ENCODE results near the gene NMNAT1.

DNA sequence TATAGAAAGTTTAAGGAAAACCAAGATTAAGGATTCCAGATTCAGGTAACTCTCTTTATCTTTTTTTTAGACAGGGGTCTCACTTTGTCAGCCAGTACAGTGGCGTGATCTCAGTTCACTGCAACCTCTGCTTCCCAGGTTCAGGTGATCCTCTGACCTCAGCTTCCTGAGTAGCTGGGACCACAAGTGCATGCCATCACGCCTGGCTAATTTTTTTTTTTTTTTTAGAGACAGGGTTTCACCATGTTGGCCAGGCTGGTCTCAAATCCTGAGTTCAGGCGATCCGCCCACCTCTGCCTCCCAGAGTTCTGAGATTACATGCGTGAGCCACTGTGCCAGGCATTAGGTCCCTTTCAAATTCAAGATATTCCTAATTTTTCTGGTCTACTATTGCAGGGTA is 16.0 kb upstream of the NMNAT1 start:
- TF ChIP-seq, protein P1, sequence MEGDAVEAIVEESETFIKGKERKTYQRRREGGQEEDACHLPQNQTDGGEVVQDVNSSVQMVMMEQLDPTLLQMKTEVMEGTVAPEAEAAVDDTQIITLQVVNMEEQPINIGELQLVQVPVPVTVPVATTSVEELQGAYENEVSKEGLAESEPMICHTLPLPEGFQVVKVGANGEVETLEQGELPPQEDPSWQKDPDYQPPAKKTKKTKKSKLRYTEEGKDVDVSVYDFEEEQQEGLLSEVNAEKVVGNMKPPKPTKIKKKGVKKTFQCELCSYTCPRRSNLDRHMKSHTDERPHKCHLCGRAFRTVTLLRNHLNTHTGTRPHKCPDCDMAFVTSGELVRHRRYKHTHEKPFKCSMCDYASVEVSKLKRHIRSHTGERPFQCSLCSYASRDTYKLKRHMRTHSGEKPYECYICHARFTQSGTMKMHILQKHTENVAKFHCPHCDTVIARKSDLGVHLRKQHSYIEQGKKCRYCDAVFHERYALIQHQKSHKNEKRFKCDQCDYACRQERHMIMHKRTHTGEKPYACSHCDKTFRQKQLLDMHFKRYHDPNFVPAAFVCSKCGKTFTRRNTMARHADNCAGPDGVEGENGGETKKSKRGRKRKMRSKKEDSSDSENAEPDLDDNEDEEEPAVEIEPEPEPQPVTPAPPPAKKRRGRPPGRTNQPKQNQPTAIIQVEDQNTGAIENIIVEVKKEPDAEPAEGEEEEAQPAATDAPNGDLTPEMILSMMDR (IDR thresholded peaks at IDR 0.05; ENCODE audit: poor library complexity): no peak
- TF ChIP-seq EZH2 (IDR thresholded peaks at IDR 0.05; ENCODE audit: borderline replicate concordance): no peak
- no peak for TF ChIP-seq EZH2phosphoT487 (IDR thresholded peaks at IDR 0.05; ENCODE audit: low read depth, severe bottlenecking, unreplicated experiment)
